NCI-H524 (cell line): Measurements from ENCODE around the gene ST6GAL1.
A peak's percentile ranks its signal among the peaks of the same experiment; 100 is the strongest.
"Not testable (repeated sequence)": the region's sequence is repeated elsewhere in the genome, so short reads cannot be mapped to it uniquely, and the experiment has no call there.

Experiments
- DNase-seq, 2 experiments: peaks; one replicate each; lab custom pipeline; 2025; lab: John Stamatoyannopoulos, UW

ST6GAL1 gene

GRCh38 chr3:186940967-186941366 lies 10.6 kb downstream of the ST6GAL1 start:
- no peak for DNase-seq

- DNase-seq = no peak
These were observed 11.8 kb downstream of the ST6GAL1 start for GRCh38 chr3:186942168-186942567.

- no peak for DNase-seq
These were observed 15.0 kb downstream of the ST6GAL1 start for GRCh38 chr3:186945255-186945823.

- no peak for DNase-seq
These were observed 16.5 kb downstream of the ST6GAL1 start for GRCh38 chr3:186946756-186947375.

- DNase-seq = no peak
These were observed 19.1 kb downstream of the ST6GAL1 start for GRCh38 chr3:186949281-186949982.

GRCh38 chr3:186950402-186951093 lies 20.2 kb downstream of the ST6GAL1 start:
- no peak for DNase-seq

- no peak for DNase-seq
These were observed 21.6 kb downstream of the ST6GAL1 start for GRCh38 chr3:186951640-186952552.

- no peak for DNase-seq
These were observed 22.7 kb downstream of the ST6GAL1 start for GRCh38 chr3:186953011-186953487.

- DNase-seq = peak; percentile 26 to 67
These were observed 23.8 kb downstream of the ST6GAL1 start for GRCh38 chr3:186953992-186954699.

- no peak for DNase-seq
These were observed 25.8 kb downstream of the ST6GAL1 start for GRCh38 chr3:186955898-186956696.

GRCh38 chr3:186959029-186959624 lies 28.8 kb downstream of the ST6GAL1 start:
- DNase-seq = no peak

GRCh38 chr3:186960347-186960746 lies 30.0 kb downstream of the ST6GAL1 start:
- DNase-seq = no peak

GRCh38 chr3:186962445-186962844 lies 32.1 kb downstream of the ST6GAL1 start:
- no peak for DNase-seq

- no peak for DNase-seq
These were observed 33.3 kb downstream of the ST6GAL1 start for GRCh38 chr3:186963636-186964035.

GRCh38 chr3:186964071-186964470 lies 33.7 kb downstream of the ST6GAL1 start:
- DNase-seq = no peak

- DNase-seq = no peak
These were observed 34.3 kb downstream of the ST6GAL1 start for GRCh38 chr3:186964616-186965015.

GRCh38 chr3:186965141-186965879 lies 35.0 kb downstream of the ST6GAL1 start:
- DNase-seq = peak in 1 of 2 experiments; percentile 63

- no peak for DNase-seq
These were observed 36.1 kb downstream of the ST6GAL1 start for GRCh38 chr3:186966406-186966805.

GRCh38 chr3:186967236-186967635 lies 36.9 kb downstream of the ST6GAL1 start:
- DNase-seq = not testable (repeated sequence)
